Measurements from ENCODE around the gene RPRD1B.

- TF ChIP-seq, protein P1, sequence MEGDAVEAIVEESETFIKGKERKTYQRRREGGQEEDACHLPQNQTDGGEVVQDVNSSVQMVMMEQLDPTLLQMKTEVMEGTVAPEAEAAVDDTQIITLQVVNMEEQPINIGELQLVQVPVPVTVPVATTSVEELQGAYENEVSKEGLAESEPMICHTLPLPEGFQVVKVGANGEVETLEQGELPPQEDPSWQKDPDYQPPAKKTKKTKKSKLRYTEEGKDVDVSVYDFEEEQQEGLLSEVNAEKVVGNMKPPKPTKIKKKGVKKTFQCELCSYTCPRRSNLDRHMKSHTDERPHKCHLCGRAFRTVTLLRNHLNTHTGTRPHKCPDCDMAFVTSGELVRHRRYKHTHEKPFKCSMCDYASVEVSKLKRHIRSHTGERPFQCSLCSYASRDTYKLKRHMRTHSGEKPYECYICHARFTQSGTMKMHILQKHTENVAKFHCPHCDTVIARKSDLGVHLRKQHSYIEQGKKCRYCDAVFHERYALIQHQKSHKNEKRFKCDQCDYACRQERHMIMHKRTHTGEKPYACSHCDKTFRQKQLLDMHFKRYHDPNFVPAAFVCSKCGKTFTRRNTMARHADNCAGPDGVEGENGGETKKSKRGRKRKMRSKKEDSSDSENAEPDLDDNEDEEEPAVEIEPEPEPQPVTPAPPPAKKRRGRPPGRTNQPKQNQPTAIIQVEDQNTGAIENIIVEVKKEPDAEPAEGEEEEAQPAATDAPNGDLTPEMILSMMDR (IDR thresholded peaks at IDR 0.05), result no peak
- TF ChIP-seq POLR2A (IDR thresholded peaks at IDR 0.05), result no peak
Observed at GRCh38 chr20:38050686-38051085, 17.1 kb downstream of the RPRD1B start.
